Stomach (tissue), 9 donors: ENCODE data around the gene HCRT. TPM values are rescaled to one million over a fixed set of nuclear protein-coding genes. Genes with fewer than 3 reads are reported as not detected.
A peak's percentile ranks its signal among the peaks of the same experiment; 100 is the strongest.

Experiments
- DNase-seq, 2 donors: peaks; one replicate each; pipeline versions ENCODE4 v3.0.0 to v3.0.0-alpha.2; 2013 to 2019
- H3K27ac ChIP-seq, 5 donors: fragments of 200-600 bp in 4 of 5; sonication (generic) in 4 of 5; one replicate each; pipeline ENCODE4 v1.5.1; 2013 to 2019; ENCODE audit warnings: mild to moderate bottlenecking in 1 of 5, moderate library complexity in 1 of 5
- H3K27me3 ChIP-seq, 3 donors: fragments of 200-600 bp; sonication (generic); one replicate each; pipeline ENCODE4 v1.5.1; 2017 to 2019; ENCODE audit warnings: mixed run types in 1 of 3
- H3K36me3 ChIP-seq, 4 donors: fragments of 200-600 bp; sonication (generic); 1 replicate in 3 of 4; 2 replicates in 1 of 4; pipeline ENCODE4 v1.5.1; 2016 to 2019
- H3K4me1 ChIP-seq, 4 donors: fragments of 200-600 bp; sonication (generic); one replicate each; pipeline ENCODE4 v1.5.1; 2016 to 2019
- H3K4me3 ChIP-seq, 4 donors: fragments of 200-600 bp; sonication (generic) in 3 of 4; one replicate each; pipeline ENCODE4 v1.5.1; 2016 to 2019; ENCODE audit warnings: mild to moderate bottlenecking in 1 of 4
- H3K9me3 ChIP-seq, 4 donors: fragments of 200-600 bp; sonication (generic); one replicate each; pipeline ENCODE4 v1.5.1; 2016 to 2019
- CTCF ChIP-seq, 7 experiments: fragments of 450-650 bp in 4 of 7; fragments of 200-600 bp in 3 of 7; sonication (generic) in 3 of 7; IDR thresholded peaks; one replicate each; pipeline ENCODE4 v1.5.1; 2016 to 2019; ENCODE audit warnings: antibody characterized with exemption in 7 of 7, control low read depth in 2 of 7, mild to moderate bottlenecking in 1 of 7
- EP300 ChIP-seq: sonication (generic); formaldehyde crosslinking; IDR thresholded peaks from one replicate; pipeline ENCODE4 v1.6.1; 2017; ENCODE audit warnings: antibody characterized with exemption
- POLR2A ChIP-seq, 4 donors: fragments of 450-650 bp; IDR thresholded peaks; one replicate each; pipeline ENCODE4 v1.6.1; 2016; ENCODE audit warnings: antibody characterized with exemption in 4 of 4, control low read depth in 2 of 4, mild to moderate bottlenecking in 1 of 4, moderate library complexity in 1 of 4
- POLR2AphosphoS5 ChIP-seq, 3 donors: sonication (generic); formaldehyde crosslinking; IDR thresholded peaks; one replicate each; pipeline ENCODE4 v1.6.1; 2016; ENCODE audit warnings: antibody characterized with exemption in 3 of 3
- WGBS, 5 donors: extraction: QIAGEN DNeasy Blood & Tissue Kit in 3 of 5; methylation state at CpG; one replicate each; pipeline versions ENCODE4 v1.1.5 to v1.1.7; 2013 to 2018; 5-methylcytosine and 5-hydroxymethylcytosine counted together
- intact Hi-C: fragments of 100-400 bp; cut with DNase I; formaldehyde crosslinking; loops from one replicate; pipeline ENCODE4 v1.15.1; 2023; ENCODE audit warnings: low total_unique reads
- polyA plus RNA-seq, 3 donors: library from polyadenylated mRNA; stranded (reverse); fragments of 200-250 nt; gene quantifications; one replicate each; pipeline ENCODE4 v1.2.3, GENCODE V29; 2013
- total RNA-seq, 5 donors: library from RNA; depleted of rRNA; stranded (reverse); fragments of >200 nt; gene quantifications; one replicate each; pipeline versions ENCODE4 v1.1.0 to v1.2.3, GENCODE V29; 2014 to 2016
- donor health status: healthy with polysubstance abuse.
- donor health status: Bipolar disorder and iron deficiency.
- donor health status: healthy.

HCRT gene
- total and polyA plus RNA-seq, 8 donors, result not detected

GRCh38 chr17:42182927-42183734 lies 2.1 kb downstream of the HCRT start:
- Histone ChIP-seq H3K27me3 (peaks cover 12 to 43% (median 23%) of the 10 kb centered on the region in 3 donors), H3K27ac (peak overlapping the region in 4 of 5 donors; percentile 74 to 84 (median 81)), H3K9me3 (no peaks in the 10 kb centered on the region), H3K4me1 (peaks cover 21 to 40% (median 38%) of the 10 kb centered on the region in 4 donors), H3K4me3 (peak overlapping the region; percentile 49 to 63 (median 54)), H3K36me3 (no peaks in the 10 kb centered on the region)
- no peak for TF ChIP-seq POLR2A (IDR thresholded peaks at IDR 0.05)
- TF ChIP-seq EP300, result no peak
- TF ChIP-seq POLR2AphosphoS5 (IDR thresholded peaks at IDR 0.05), result no peak
- TF ChIP-seq CTCF (IDR thresholded peaks at IDR 0.05), result no peak
- intact Hi-C loops, result no loop called here
- 65 to 75% (median 72%) methylated on average over 9 of the region's 9 CpGs for WGBS, 5 donors
- DNase-seq, result peak in 1 of 2 donors; percentile 52

DNA sequence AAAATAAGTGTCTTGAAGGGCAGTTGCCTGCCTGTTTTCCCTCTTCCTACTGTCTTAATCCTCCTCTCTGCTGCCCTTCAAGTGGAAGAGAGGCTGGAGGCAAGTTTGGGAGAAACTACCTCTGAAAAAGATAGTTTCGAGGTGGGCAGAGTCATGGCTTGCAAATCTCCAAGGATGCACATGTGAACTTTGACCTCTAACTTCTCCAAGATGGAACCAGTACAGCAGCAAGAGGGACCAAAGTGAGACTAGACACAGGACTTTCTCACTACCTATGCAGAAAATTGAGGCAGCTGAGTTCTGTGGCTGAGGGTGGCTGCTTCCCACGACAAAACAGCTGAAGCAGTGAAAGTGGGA lies 3.4 kb downstream of the HCRT start:
- peaks cover 21 to 40% (median 38%) of the 10 kb centered on the region in 4 donors for H3K4me1 ChIP-seq
- intact Hi-C loops, result no loop called here
- no peak for DNase-seq
- H3K27ac ChIP-seq, result no peak overlapping the region
- H3K4me3 ChIP-seq, result no peak overlapping the region
- TF ChIP-seq POLR2A (IDR thresholded peaks at IDR 0.05) (no peak), EP300 (no peak), CTCF (IDR thresholded peaks at IDR 0.05) (no peak)
- H3K36me3 ChIP-seq, result no peaks in the 10 kb centered on the region
- H3K27me3 ChIP-seq, result peaks cover 12 to 43% (median 23%) of the 10 kb centered on the region in 3 donors
- 77 to 89% (median 79%) methylated on average over 2 of the region's 2 CpGs for WGBS, 5 donors
- no peaks in the 10 kb centered on the region for H3K9me3 ChIP-seq

DNA sequence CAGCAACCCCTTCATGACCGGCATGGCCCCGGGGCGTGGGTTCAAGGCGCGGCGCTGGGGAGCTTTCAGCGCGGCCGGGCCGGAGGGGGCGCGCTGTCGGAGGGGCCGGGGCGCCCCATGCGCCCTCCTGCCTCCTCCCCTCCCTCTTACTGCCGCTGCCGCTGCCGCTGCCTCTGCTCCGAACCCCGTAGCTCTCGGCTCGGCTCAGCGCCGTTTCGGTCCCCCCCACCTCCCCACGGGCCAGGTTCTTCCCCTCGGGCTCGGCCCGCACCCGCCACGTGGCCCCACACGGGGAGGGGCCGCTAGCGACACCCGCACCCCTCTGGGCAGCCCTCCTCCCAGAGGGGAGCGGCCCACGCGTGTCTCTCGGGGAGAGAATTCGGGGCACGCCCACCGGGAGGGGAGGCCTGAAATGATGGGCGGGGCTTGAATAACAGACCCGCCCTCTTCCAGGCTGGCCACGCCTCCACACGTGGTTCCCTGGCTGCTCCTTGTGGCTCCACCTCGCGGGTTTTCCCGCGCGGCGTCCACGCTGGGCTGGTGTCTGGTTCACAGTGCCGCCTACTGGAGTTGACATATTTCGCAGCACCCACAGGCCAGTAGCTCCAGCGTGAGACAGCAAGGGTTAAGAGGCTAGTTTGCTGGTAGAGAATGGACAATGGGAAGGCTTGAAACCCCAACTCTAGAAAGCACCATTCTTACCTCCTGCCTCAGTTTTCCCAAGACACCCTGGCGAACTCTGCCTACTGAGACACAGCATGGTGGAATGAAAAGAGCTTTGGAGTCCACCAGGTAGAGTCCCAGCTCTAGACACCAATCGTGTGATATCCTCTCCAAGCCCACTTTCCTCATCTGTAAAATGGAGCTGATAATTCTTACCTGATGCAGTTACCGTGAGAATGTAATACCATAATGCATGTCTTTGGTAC lies 4.1 kb downstream of the HCRT start, which contains the start of gene KCNH4:
TSS of gene KCNH4 (minus strand) at position 221 of the 929 bp plus-strand sequence. CDS start at position 24, 197 bp downstream.
- H3K9me3 ChIP-seq, result no peaks in the 10 kb centered on the region
- no peaks in the 10 kb centered on the region for H3K36me3 ChIP-seq
- H3K4me1 ChIP-seq, result peaks cover 21 to 40% (median 38%) of the 10 kb centered on the region in 4 donors
- H3K27ac ChIP-seq, result no peak within 1 kb of the TSS
- intact Hi-C loops, result no loop called here
- H3K4me3 ChIP-seq, result peak within 1 kb of the TSS; percentile 41 to 55 (median 44)
- TF ChIP-seq POLR2A (IDR thresholded peaks at IDR 0.05) (no peak), CTCF (IDR thresholded peaks at IDR 0.05) (peak in 4 of 7 experiments; percentile 31 to 55 (median 44))
- DNase-seq, result peak; percentile 81 to 82
- WGBS, 5 donors, result 5 to 11% (median 6%) methylated on average over 19 to 60 of the region's 60 CpGs
- H3K27me3 ChIP-seq, result peaks cover 12 to 43% (median 23%) of the 10 kb centered on the region in 3 donors

DNA sequence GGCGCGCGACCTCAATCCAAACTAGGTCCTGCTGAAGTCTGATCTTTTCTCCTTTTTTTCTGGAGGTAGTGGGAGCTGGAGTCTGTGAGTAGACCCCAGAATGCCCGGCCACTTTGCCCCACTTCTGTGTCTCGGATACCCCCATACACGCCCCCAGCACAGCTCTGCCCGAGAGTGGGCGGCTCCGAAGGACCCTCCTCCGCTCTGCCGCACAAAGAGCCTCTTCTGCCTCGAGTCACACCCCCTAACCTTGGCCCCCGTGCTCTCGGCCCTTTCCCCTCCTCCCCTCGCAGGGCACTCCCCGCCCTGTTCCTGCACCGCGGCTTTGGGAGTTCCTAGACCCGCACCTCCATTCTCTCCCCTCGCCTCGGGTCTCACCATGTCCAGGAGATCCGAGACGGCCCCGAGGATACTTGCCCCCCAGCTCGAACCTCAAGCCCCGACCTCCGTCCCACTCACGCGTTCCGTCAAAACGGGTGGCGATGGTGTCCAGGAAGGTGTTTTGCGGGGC lies 4.8 kb downstream of the HCRT start:
- intact Hi-C loops, result no loop called here
- Histone ChIP-seq H3K36me3 (no peaks in the 10 kb centered on the region), H3K27ac (no peak overlapping the region), H3K27me3 (peaks cover 12 to 43% (median 23%) of the 10 kb centered on the region in 3 donors), H3K9me3 (no peaks in the 10 kb centered on the region), H3K4me1 (peaks cover 21 to 40% (median 38%) of the 10 kb centered on the region in 4 donors), H3K4me3 (peak overlapping the region; percentile 41 to 55 (median 44))
- no peak for TF ChIP-seq EP300
- TF ChIP-seq POLR2AphosphoS5 (IDR thresholded peaks at IDR 0.05), result no peak
- no peak for TF ChIP-seq POLR2A (IDR thresholded peaks at IDR 0.05)
- no peak for TF ChIP-seq CTCF (IDR thresholded peaks at IDR 0.05)
- WGBS, 5 donors, result 2 to 3% (median 2%) methylated on average over 30 to 33 of the region's 33 CpGs
- no peak for DNase-seq
